ENCODE measurements around the gene UFSP1. TPM values are rescaled to one million over a fixed set of nuclear protein-coding genes. Genes with fewer than 3 reads are reported as not detected.
A peak's percentile ranks its signal among the peaks of the same experiment; 100 is the strongest.

Gene UFSP1
- total RNA-seq, 1 experiment from 2014 or later, result 3.3 TPM

DNA sequence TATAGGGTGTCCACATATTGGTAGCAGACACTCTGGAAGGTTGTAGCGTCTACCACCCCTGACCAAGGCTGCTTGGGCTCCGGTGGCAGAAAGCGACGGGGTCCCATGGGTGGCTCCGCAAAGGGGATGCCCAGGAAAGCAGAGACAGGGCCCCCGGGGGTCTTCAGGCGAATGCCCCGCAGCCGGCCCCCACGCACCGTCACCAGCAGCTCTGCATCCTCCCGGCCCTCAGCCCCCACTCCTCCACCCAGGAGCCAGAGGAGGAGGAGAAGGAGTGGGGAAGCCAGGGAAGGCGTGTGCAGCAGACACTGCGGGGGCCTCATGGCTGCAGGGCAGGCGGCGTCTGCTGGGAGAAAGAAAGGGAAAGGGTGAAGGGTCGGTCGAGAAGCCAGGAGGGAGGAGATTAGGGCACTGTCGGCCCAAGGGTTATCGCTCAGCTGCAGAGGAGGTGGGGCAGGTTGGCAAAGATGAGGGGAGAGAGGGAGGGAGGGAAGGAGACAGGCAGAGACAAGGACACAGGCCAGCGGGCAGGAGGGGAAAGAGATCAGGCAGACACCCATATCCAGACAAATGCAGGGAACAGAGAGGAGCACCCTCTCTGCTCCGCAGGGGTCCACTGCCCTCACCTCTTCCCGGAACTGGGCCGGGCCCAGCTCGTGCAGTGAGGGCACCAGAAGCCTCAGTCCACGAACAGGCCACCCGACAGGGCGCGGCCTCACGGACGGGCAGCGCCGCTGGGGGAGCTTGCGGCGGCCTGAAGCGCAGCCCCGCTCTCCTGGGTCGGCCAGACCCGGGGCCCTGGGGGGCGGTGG, 4.6 kb upstream of the UFSP1 start:
- Histone ChIP-seq H3K9ac (ENCODE audit: low read length) (no peak overlapping the region), H3K27me3 (ENCODE audit: low read length) (no peaks in the 10 kb centered on the region), H2AFZ (ENCODE audit: low read length) (no peak overlapping the region), H3K9me2 (replicated peaks; ENCODE audit: insufficient read depth, low read length) (no peaks in the 10 kb centered on the region), H3K27ac (ENCODE audit: low read length) (no peak overlapping the region), H3K79me2 (ENCODE audit: low read length) (peaks cover 3% of the 10 kb centered on the region), H3K36me3 (ENCODE audit: insufficient read depth, low read length) (no peaks in the 10 kb centered on the region), H4K20me1 (ENCODE audit: insufficient read depth, low read depth, low read length) (no peaks in the 10 kb centered on the region), H3K4me3 (ENCODE audit: low read length) (no peak overlapping the region), H3K4me1 (ENCODE audit: low read length) (peaks cover 19% of the 10 kb centered on the region), H3K4me2 (ENCODE audit: low read depth, low read length, poor library complexity, severe bottlenecking) (no peak overlapping the region), H3K9me3 (ENCODE audit: low read length) (no peaks in the 10 kb centered on the region)
- DNase-seq, result no peak

DNA sequence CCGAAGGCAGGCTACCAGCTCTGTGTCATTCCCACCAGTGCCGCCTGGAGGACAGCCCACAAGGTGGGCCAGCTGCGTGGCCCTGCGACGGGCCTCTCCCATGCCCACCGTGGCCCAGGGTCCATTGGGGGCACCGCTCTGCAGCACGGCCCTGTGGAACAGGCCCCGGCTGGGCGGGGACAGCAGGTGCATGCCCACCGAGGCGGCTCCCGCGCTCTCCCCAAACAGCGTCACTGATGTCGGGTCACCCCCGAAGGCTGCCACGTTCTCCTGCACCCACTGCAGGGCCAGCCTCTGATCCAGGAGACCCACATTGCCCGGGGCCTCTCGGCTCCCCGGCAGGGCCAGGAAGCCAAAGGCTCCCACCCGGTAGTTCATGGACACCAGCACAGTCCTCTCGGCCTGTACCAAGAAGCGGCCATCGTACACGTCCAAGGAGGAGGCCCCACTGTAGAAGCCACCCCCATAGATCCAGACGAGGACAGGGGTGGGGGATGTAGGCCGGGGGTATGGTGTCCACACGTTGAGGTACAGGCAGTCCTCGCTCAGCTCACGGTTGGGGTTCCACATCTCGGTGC, 3.9 kb upstream of the UFSP1 start:
- Histone ChIP-seq H3K4me1 (ENCODE audit: low read length) (peaks cover 21% of the 10 kb centered on the region), H2AFZ (ENCODE audit: low read length) (no peak overlapping the region), H3K9me3 (ENCODE audit: low read length) (no peaks in the 10 kb centered on the region), H4K20me1 (ENCODE audit: insufficient read depth, low read depth, low read length) (no peaks in the 10 kb centered on the region), H3K27me3 (ENCODE audit: low read length) (no peaks in the 10 kb centered on the region), H3K9ac (ENCODE audit: low read length) (no peak overlapping the region), H3K27ac (ENCODE audit: low read length) (no peak overlapping the region), H3K4me2 (ENCODE audit: low read depth, low read length, poor library complexity, severe bottlenecking) (no peak overlapping the region), H3K79me2 (ENCODE audit: low read length) (peaks cover 10% of the 10 kb centered on the region), H3K4me3 (ENCODE audit: low read length) (no peak overlapping the region), H3K36me3 (ENCODE audit: insufficient read depth, low read length) (0 out of 2 replicates have a peak, but pooled peaks cover 3% of the 10 kb centered on the region), H3K9me2 (replicated peaks; ENCODE audit: insufficient read depth, low read length) (no peaks in the 10 kb centered on the region)
- DNase-seq, result no peak

DNA sequence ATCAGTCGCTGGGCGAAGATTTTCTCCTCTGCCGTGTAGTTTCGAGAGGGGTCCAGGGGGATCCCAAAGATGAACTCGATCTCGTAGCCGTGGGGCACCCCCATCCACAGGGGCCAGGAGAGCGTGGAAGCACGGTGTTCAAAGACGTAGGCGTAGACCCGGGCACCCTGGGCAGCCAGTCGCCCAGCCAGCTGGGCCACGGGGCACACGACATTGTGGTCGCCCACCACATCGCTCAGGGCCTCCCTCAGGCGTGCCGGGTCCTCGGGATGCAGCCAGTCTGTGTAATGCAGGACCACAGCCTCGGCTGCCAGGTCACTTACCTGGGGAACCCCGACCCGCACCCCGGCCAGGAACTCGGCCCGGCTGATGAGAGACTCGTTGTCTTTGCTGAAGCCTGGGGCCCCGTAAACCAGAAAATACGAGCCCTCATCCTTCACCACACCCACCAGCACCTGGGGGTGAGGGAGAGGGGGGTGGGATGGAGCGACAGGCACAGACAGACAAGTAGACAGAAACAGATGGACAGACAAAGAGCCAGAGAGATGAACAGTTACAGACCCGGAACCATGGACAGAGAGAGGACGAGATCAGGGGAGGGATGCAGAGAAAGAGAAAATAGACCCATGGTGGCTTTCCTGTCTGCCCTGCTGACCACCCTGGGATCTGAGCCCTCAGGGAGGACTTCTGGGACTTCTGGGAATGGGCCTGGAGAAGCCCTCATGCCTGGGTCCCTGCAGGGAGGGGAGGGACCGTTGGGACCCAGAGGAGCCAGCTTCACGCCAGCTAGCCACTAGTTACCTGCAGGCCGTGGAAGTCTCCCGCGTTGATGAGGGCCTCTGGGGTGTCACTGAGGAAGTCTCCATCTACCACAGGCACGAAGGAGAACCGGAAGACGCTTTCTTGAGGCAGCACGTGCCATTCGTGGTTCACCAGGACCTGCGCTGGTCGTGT, 3.1 kb upstream of the UFSP1 start:
- no peaks in the 10 kb centered on the region for H3K9me3 ChIP-seq (ENCODE audit: low read length)
- no peak for DNase-seq
- peaks cover 16% of the 10 kb centered on the region for H3K79me2 ChIP-seq (ENCODE audit: low read length)
- no peaks in the 10 kb centered on the region for H4K20me1 ChIP-seq (ENCODE audit: insufficient read depth, low read depth, low read length)
- H3K4me1 ChIP-seq (ENCODE audit: low read length), result peaks cover 29% of the 10 kb centered on the region
- H3K9ac ChIP-seq (ENCODE audit: low read length), result no peak overlapping the region
- no peak overlapping the region for H3K4me2 ChIP-seq (ENCODE audit: low read depth, low read length, poor library complexity, severe bottlenecking)
- H3K9me2 ChIP-seq (replicated peaks; ENCODE audit: insufficient read depth, low read length), result no peaks in the 10 kb centered on the region
- no peak overlapping the region for H3K27ac ChIP-seq (ENCODE audit: low read length)
- no peaks in the 10 kb centered on the region for H3K27me3 ChIP-seq (ENCODE audit: low read length)
- peaks cover 8% of the 10 kb centered on the region for H3K36me3 ChIP-seq (ENCODE audit: insufficient read depth, low read length)
- H2AFZ ChIP-seq (ENCODE audit: low read length), result no peak overlapping the region
- no peak overlapping the region for H3K4me3 ChIP-seq (ENCODE audit: low read length)

DNA sequence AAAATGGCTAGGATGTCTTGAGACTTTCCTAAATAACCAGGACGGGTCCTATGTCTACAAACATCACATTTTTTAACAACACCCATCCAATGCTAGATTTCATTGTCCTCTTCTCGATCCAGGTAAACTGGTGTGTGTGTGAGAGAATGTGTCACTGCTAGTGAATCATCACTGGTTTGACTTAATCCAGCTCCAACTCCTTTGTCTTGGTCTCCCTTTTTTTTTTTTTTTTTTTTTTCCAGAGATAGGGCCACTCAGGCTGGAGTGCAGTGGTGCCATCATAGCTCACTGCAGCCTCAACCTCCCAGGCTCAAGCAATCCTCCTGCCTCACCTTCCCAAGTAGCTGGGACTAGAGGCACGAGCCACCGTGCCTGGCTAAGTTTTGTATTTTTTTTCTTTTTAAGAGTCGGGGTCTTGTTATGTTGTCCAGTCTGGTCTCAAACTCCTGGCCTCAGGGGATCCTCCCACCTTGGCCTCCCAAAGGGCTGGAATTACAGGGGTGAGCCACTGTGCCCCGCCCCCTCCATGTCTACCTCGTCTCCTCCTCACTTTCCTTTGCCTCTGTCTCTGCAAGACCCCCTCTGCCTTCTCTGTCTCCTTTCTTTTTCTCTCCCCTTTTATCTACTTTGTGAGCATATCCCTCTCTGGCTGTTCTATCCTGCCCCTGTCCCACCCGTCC, 2.2 kb upstream of the UFSP1 start:
- Histone ChIP-seq H3K9ac (ENCODE audit: low read length) (no peak overlapping the region), H3K27ac (ENCODE audit: low read length) (no peak overlapping the region), H3K36me3 (ENCODE audit: insufficient read depth, low read length) (peaks cover 16% of the 10 kb centered on the region), H3K4me2 (ENCODE audit: low read depth, low read length, poor library complexity, severe bottlenecking) (no peak overlapping the region), H3K79me2 (ENCODE audit: low read length) (peaks cover 16% of the 10 kb centered on the region), H3K9me3 (ENCODE audit: low read length) (no peaks in the 10 kb centered on the region), H3K4me1 (ENCODE audit: low read length) (peaks cover 38% of the 10 kb centered on the region), H3K9me2 (replicated peaks; ENCODE audit: insufficient read depth, low read length) (no peaks in the 10 kb centered on the region), H4K20me1 (ENCODE audit: insufficient read depth, low read depth, low read length) (no peaks in the 10 kb centered on the region), H3K27me3 (ENCODE audit: low read length) (no peaks in the 10 kb centered on the region), H2AFZ (ENCODE audit: low read length) (no peak overlapping the region), H3K4me3 (ENCODE audit: low read length) (no peak overlapping the region)
- DNase-seq, result no peak

DNA sequence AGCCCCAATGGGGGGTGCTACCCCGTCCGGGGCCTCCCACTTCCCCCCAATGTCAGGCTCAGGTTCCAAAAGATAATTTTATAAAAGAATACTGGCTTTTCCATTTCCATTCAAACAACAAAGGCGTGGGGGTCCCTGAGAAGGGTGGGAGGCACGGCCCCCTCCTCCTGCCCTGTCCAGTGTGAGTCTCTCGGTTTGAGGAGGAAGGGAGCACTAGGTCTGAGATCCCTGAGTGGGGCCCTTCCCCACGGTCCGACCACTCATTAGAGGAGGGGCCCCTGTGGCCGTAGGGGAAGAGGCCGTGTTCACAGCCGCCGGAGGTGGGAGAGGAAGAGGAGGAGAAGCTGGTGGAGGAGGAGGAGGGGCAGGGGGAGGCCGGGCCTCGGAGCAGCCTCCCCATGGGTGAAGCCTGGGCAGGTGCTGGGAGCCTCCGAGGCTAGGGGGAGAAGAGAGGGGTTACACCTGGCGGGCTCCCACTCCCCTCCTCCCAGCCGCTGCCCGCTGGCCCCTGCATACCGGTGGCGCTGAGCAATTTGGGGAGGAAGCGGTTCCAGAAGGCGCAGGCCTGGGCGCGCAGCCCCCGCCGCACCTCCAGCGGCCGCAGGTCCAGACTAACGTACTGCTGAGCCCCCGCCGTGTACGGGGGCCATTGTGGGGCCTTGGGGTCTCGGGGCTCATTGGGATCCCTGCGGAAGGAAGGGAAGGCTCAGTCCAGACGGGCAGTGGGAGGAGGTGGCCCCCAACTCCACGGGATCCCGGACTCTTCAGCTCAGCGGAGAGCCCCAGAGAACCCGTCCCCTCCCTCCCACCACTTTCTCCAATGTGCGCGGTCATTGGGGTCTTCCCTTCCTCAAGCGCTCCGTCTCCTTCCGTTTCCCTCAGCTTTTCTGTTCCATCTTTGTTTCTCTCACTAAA, 1.4 kb upstream of the UFSP1 start:
- no peaks in the 10 kb centered on the region for H3K9me3 ChIP-seq (ENCODE audit: low read length)
- peak overlapping the region; percentile 69 for H3K4me3 ChIP-seq (ENCODE audit: low read length)
- peak overlapping the region; percentile 85 for H3K4me2 ChIP-seq (ENCODE audit: low read depth, low read length, poor library complexity, severe bottlenecking)
- DNase-seq, result no peak
- H3K27ac ChIP-seq (ENCODE audit: low read length), result no peak overlapping the region
- peak overlapping the region; percentile 78 for H3K9ac ChIP-seq (ENCODE audit: low read length)
- no peaks in the 10 kb centered on the region for H4K20me1 ChIP-seq (ENCODE audit: insufficient read depth, low read depth, low read length)
- peaks cover 46% of the 10 kb centered on the region for H3K4me1 ChIP-seq (ENCODE audit: low read length)
- peaks cover 22% of the 10 kb centered on the region for H3K36me3 ChIP-seq (ENCODE audit: insufficient read depth, low read length)
- H3K27me3 ChIP-seq (ENCODE audit: low read length), result no peaks in the 10 kb centered on the region
- no peaks in the 10 kb centered on the region for H3K9me2 ChIP-seq (replicated peaks; ENCODE audit: insufficient read depth, low read length)
- peaks cover 16% of the 10 kb centered on the region for H3K79me2 ChIP-seq (ENCODE audit: low read length)
- H2AFZ ChIP-seq (ENCODE audit: low read length), result 0 out of 2 replicates have a peak overlapping the region, but pooled peaks have one; percentile 73

DNA sequence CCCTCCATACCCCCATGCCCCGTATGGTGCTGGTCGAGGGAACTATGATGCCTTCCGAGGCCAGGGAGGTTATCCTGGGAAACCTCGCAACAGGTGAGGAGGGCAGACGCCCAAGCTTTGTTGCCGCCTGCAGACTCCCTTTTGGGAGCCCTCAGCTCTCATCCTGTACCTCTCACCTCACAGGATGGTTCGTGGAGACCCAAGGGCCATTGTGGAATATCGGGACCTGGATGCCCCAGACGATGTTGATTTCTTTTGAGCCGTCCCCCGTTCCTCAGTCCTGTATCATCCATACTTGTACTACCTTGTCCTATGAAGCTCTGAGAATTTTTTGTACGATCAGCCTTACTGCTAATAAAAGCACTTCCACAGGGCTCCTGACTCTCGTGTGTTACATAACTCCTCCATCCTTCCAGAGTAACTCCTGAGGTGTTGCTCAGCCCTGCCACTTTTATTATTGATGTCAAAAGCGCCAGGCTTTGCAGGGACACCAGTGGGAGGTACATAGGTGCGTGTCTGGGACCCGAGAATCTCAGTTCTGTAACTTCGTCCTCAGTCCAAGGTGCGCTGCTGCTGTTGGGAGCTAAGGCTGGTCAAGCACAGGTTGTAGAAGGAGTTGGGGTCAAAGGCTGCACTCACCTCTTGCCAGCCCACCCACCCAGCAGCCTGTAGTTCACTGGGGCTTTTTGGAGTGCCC, 1.1 kb downstream of the UFSP1 start:
- Histone ChIP-seq H4K20me1 (ENCODE audit: insufficient read depth, low read depth, low read length) (0 out of 2 replicates have a peak, but pooled peaks cover 3% of the 10 kb centered on the region), H3K4me1 (ENCODE audit: low read length) (peaks cover 44% of the 10 kb centered on the region), H2AFZ (ENCODE audit: low read length) (no peak overlapping the region), H3K36me3 (ENCODE audit: insufficient read depth, low read length) (peaks cover 23% of the 10 kb centered on the region), H3K9me3 (ENCODE audit: low read length) (no peaks in the 10 kb centered on the region), H3K79me2 (ENCODE audit: low read length) (peaks cover 16% of the 10 kb centered on the region), H3K9me2 (replicated peaks; ENCODE audit: insufficient read depth, low read length) (no peaks in the 10 kb centered on the region), H3K27me3 (ENCODE audit: low read length) (no peaks in the 10 kb centered on the region), H3K4me2 (ENCODE audit: low read depth, low read length, poor library complexity, severe bottlenecking) (peak overlapping the region; percentile 72), H3K4me3 (ENCODE audit: low read length) (peak overlapping the region; percentile 88), H3K27ac (ENCODE audit: low read length) (peak overlapping the region; percentile 78), H3K9ac (ENCODE audit: low read length) (peak overlapping the region; percentile 97)
- peak; percentile 63 for DNase-seq

Data from Karpas-422 (cell line).